Peyer's patch (tissue), 4 donors: ENCODE data around the gene MPZ.

Experiments used
- POLR2A ChIP-seq, 2 donors: fragments of 450-650 bp; IDR thresholded peaks; one replicate each; pipeline ENCODE4 v1.5.1; 2017; ENCODE audit warnings: antibody characterized with exemption in 2 of 2, mild to moderate bottlenecking in 2 of 2, moderate library complexity in 2 of 2
- TF ChIP-seq, protein P1 (sequence below), 6 experiments: fragments of 450-650 bp in 4 of 6; fragments of 200-600 bp in 2 of 6; sonication (generic) in 1 of 6; IDR thresholded peaks; one replicate each; pipeline ENCODE4 v1.5.1; 2017 to 2019; ENCODE audit warnings: antibody characterized with exemption in 6 of 6, mild to moderate bottlenecking in 3 of 6, moderate library complexity in 1 of 6

DNA sequence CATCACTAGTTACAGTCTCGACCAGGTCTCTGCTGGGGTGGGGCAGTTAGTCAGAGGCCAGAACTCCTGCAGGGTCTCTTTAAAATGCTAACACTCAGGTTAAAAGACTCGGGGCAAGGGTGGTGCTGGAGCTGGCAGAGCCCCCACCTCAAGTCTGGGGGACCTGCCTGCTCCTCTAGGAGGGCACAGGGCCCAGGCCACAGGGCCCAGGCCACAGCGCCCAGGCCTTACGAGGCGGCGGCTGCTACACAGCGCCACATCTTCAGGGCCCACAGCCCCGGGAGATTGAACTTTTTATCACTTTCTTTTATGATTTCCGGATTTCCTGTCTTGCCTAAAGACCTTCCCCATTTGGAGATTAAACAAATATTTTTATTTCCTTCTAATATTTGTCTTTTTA is 10.4 kb downstream of the MPZ start:
- TF ChIP-seq, protein P1, sequence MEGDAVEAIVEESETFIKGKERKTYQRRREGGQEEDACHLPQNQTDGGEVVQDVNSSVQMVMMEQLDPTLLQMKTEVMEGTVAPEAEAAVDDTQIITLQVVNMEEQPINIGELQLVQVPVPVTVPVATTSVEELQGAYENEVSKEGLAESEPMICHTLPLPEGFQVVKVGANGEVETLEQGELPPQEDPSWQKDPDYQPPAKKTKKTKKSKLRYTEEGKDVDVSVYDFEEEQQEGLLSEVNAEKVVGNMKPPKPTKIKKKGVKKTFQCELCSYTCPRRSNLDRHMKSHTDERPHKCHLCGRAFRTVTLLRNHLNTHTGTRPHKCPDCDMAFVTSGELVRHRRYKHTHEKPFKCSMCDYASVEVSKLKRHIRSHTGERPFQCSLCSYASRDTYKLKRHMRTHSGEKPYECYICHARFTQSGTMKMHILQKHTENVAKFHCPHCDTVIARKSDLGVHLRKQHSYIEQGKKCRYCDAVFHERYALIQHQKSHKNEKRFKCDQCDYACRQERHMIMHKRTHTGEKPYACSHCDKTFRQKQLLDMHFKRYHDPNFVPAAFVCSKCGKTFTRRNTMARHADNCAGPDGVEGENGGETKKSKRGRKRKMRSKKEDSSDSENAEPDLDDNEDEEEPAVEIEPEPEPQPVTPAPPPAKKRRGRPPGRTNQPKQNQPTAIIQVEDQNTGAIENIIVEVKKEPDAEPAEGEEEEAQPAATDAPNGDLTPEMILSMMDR (IDR thresholded peaks at IDR 0.05), result no peak
- TF ChIP-seq POLR2A (IDR thresholded peaks at IDR 0.05), result no peak
